T-helper 1 cell treated with Interleukin-12 subunit alpha and Interleukin-12 subunit beta and Interleukin-4 antibody, amounts not matched to agents 30 μg/mL and 1 μg/mL, for 36 hours (primary cell): ENCODE measurements around the gene PRCP.
"Not testable (repeated sequence)": the region's sequence is repeated elsewhere in the genome, so short reads cannot be mapped to it uniquely, and the experiment has no call there.

ENCODE experiments used
- H3K27ac Mint-ChIP-seq: one replicate; pipeline ENCODE4 v1.8.0; 2021; ENCODE audit warnings: mild to moderate bottlenecking, mixed read lengths
- H3K27me3 Mint-ChIP-seq: one replicate; pipeline ENCODE4 v1.8.0; 2021; ENCODE audit warnings: low read depth, mixed read lengths
- H3K36me3 Mint-ChIP-seq: one replicate; pipeline ENCODE4 v1.8.0; 2021; ENCODE audit warnings: low read depth, mixed read lengths
- H3K4me1 Mint-ChIP-seq: one replicate; pipeline ENCODE4 v1.8.0; 2021; ENCODE audit warnings: low read depth, mixed read lengths
- H3K4me3 Mint-ChIP-seq: one replicate; pipeline ENCODE4 v1.8.0; 2021; ENCODE audit warnings: mild to moderate bottlenecking, moderate library complexity, mixed read lengths
- H3K9me3 Mint-ChIP-seq: one replicate; pipeline ENCODE4 v1.8.0; 2021; ENCODE audit warnings: mixed read lengths

The PRCP gene

DNA sequence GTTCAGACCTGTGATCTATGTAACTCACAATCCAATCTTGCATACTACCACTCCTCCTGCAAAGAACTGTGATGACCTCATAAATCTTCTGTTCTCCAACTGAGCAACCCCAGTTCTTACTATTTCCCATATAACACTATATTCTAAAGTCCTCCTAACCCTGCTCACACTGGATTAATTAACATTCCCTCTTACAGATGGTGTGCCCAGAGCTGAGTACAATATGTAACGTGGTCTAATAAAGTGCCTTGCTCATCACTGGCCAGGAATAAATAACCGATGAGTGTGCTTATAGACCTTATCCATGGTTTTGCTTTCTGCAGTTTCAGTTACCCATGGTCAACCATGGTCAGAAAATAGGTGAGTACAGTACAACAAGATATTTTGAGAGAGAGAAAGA lies 28.6 kb downstream of the PRCP start:
- Mint-ChIP-seq H3K4me1 (peaks cover 28% of the 10 kb centered on the region), H3K27ac (no peak overlapping the region), H3K27me3 (no peaks in the 10 kb centered on the region), H3K4me3 (no peak overlapping the region), H3K9me3 (peaks cover 2% of the 10 kb centered on the region), H3K36me3 (no peaks in the 10 kb centered on the region)

- Mint-ChIP-seq H3K4me1 (peaks cover 18% of the 10 kb centered on the region), H3K9me3 (no peaks in the 10 kb centered on the region), H3K27ac (no peak overlapping the region), H3K4me3 (no peak overlapping the region), H3K36me3 (no peaks in the 10 kb centered on the region), H3K27me3 (no peaks in the 10 kb centered on the region)
These were observed 30.6 kb downstream of the PRCP start for GRCh38 chr11:82869657-82870056.

DNA sequence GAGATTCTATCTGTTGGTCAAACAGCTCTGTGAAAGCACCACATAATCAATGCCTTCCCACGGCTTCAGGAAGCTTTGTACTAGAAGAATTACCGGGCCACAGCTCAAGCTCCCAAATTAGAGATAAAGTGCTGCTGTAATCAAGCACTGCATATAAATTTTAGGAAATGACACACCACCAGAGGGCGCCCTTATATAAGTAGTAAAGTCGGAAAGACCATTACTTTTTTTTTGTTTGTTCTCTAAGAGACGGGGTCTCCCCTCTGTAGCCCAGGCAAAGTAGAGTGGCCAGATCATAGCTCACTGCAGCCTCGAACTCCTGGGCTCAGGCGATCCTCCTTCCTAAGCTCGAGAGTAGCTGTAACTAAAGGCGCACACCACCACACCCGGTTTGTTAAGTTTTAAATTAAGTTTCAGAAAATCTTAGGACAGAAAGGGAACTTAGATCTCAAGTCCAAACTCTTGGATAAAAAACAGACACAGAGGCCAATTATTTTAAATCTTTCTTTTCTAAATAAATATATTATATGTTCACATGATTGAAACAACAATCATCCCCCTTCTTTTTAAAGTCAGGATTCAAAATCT lies 32.6 kb downstream of the PRCP start:
- Mint-ChIP-seq H3K9me3 (no peaks in the 10 kb centered on the region), H3K4me3 (no peak overlapping the region), H3K27ac (no peak overlapping the region), H3K27me3 (no peaks in the 10 kb centered on the region), H3K36me3 (no peaks in the 10 kb centered on the region), H3K4me1 (peaks cover 3% of the 10 kb centered on the region)

- H3K4me3 Mint-ChIP-seq: no peak overlapping the region
- H3K36me3 Mint-ChIP-seq: no peaks in the 10 kb centered on the region
- H3K27me3 Mint-ChIP-seq: peaks cover 4% of the 10 kb centered on the region
- no peaks in the 10 kb centered on the region for H3K9me3 Mint-ChIP-seq
- H3K4me1 Mint-ChIP-seq: peaks cover 3% of the 10 kb centered on the region
- H3K27ac Mint-ChIP-seq: no peak overlapping the region
These were observed 34.4 kb downstream of the PRCP start for GRCh38 chr11:82865841-82866240.

DNA sequence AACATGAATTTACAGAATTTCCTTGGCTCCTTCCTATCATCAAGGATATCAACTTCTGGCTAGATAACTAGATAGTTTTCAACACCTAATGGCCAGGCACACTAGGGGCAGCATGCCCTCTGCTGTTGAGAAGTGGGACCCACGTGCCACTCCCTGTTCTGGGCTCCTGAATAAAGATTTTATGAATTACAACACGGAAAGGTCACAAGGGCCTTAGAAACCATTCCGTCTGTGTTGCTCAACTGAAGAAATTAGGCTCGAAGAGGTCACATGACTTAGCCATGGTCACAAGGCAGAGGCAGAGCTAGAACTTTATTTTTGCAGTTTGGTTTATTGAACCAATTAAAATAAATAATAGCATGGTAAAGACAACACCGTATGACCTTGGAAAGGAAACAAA lies 36.0 kb downstream of the PRCP start:
- Mint-ChIP-seq H3K4me1 (peaks cover 3% of the 10 kb centered on the region), H3K27me3 (peaks cover 4% of the 10 kb centered on the region), H3K36me3 (no peaks in the 10 kb centered on the region), H3K27ac (no peak overlapping the region), H3K4me3 (no peak overlapping the region), H3K9me3 (no peaks in the 10 kb centered on the region)

DNA sequence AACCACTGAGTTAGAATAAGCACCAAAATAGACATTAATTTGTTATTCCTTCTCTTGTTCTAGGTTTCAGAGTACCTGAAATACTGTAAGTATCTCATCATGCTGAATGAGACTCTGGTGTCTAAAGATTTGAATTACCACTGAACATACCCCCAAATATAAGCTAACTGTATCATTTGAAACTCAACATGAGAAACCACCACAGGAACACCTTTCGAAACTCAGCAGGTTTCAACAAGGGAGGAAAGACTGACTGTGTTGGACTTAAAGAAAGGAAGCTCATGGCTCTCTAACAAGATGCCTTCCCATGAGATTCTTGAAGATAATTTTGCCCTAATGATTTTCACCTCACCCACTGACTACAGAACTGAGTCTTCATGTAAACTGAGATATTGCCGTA lies 37.0 kb downstream of the PRCP start:
- H3K27me3 Mint-ChIP-seq: peaks cover 4% of the 10 kb centered on the region
- H3K4me1 Mint-ChIP-seq: peaks cover 3% of the 10 kb centered on the region
- H3K36me3 Mint-ChIP-seq: no peaks in the 10 kb centered on the region
- H3K9me3 Mint-ChIP-seq: no peaks in the 10 kb centered on the region
- H3K4me3 Mint-ChIP-seq: no peak overlapping the region
- H3K27ac Mint-ChIP-seq: no peak overlapping the region

DNA sequence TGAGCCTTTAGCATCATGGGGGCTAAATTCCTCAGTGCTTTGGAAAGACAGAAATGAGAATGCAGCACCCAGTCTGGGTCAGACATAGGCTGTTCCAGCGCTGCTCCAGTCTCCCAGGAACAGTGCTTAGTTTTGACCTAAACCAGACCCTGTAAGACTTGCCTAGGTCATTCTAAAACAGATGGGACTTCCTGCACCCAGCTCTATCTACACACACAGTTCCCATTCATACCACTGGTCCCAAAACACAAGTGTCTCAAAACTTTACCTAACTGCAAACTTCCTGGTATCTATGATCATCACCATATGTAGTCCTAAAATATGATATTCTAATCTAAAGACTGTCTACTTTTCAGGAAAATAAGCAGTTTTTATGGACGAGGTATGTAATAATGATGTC lies 37.9 kb downstream of the PRCP start:
- Mint-ChIP-seq H3K27ac (no peak overlapping the region), H3K4me3 (no peak overlapping the region), H3K4me1 (no peaks in the 10 kb centered on the region), H3K36me3 (no peaks in the 10 kb centered on the region), H3K27me3 (peaks cover 4% of the 10 kb centered on the region), H3K9me3 (no peaks in the 10 kb centered on the region)

- H3K9me3 Mint-ChIP-seq: no peaks in the 10 kb centered on the region
- H3K36me3 Mint-ChIP-seq: no peaks in the 10 kb centered on the region
- H3K4me1 Mint-ChIP-seq: no peaks in the 10 kb centered on the region
- H3K27me3 Mint-ChIP-seq: peaks cover 4% of the 10 kb centered on the region
- H3K27ac Mint-ChIP-seq: no peak overlapping the region
- H3K4me3 Mint-ChIP-seq: no peak overlapping the region
These were observed 40.5 kb downstream of the PRCP start for GRCh38 chr11:82859750-82860149.

DNA sequence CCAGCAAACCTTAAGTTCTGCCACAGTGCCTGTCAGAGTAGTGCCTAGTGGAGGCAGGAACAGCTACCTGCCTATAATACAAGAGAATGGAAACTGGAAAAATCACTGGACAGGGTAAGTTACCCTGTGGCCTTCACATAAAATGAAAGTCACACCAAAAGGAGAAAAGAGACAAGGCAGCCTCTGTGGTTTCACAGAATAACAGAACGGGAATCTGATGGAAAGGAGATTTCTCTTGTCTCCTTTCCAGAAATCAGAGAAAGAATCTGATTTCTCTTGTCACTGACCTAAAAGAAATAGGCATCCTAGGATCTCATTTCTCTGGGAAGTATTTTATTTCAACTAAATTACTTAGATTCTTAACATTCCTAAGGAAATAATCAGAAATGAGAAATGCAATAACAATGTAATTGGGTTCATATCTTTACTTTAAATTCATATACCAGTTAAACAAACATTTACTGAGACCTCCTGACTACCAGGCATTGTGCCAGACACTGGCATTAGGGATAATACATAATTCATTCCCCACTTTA lies 41.6 kb downstream of the PRCP start:
- Mint-ChIP-seq H3K4me3 (no peak overlapping the region), H3K36me3 (no peaks in the 10 kb centered on the region), H3K4me1 (peaks cover 8% of the 10 kb centered on the region), H3K27me3 (peaks cover 4% of the 10 kb centered on the region), H3K9me3 (no peaks in the 10 kb centered on the region), H3K27ac (no peak overlapping the region)

DNA sequence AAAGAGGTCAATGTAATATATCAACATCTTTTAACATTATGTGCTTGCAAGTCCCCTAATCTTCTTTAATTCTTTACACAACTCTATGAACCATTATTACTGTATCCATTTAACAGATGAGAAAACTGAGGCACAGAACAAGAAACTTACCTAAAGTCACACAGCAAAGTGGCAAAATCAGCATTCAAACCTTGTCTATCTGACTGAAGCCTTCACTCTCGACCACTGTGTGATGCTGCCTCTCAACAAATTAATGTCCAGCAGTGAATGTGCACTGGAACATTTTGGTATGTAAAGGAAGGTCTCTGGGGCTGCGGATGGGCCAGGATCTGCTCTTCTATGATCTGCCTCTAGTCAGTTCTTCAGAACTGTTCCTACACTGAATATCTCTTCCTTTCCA lies 42.1 kb downstream of the PRCP start:
- Mint-ChIP-seq H3K4me1 (peaks cover 8% of the 10 kb centered on the region), H3K27me3 (peaks cover 4% of the 10 kb centered on the region), H3K36me3 (no peaks in the 10 kb centered on the region), H3K9me3 (no peaks in the 10 kb centered on the region), H3K27ac (no peak overlapping the region), H3K4me3 (no peak overlapping the region)

GRCh38 chr11:82857145-82857544 lies 43.1 kb downstream of the PRCP start:
- Mint-ChIP-seq H3K27ac (no peak overlapping the region), H3K9me3 (no peaks in the 10 kb centered on the region), H3K36me3 (no peaks in the 10 kb centered on the region), H3K4me1 (peaks cover 8% of the 10 kb centered on the region), H3K4me3 (no peak overlapping the region), H3K27me3 (peaks cover 4% of the 10 kb centered on the region)

DNA sequence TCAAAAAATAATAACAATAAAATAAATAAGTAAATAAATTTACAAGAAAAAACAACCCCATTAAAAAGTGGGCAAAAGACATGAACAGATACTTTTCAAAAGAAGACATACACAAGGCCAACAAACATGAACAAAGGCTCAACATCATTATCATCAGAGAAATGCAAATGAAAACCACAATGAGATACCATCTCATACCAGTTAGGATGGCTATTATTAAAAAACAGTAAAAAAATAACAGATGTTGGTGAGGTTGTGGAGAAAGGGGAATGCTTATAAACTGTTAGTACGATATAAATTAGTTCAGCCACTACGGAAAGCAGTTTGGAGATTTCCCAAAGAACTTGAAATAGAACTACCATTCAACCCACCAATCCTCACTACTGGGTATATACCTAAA lies 44.6 kb downstream of the PRCP start:
- H3K27me3 Mint-ChIP-seq: no peaks in the 10 kb centered on the region

DNA sequence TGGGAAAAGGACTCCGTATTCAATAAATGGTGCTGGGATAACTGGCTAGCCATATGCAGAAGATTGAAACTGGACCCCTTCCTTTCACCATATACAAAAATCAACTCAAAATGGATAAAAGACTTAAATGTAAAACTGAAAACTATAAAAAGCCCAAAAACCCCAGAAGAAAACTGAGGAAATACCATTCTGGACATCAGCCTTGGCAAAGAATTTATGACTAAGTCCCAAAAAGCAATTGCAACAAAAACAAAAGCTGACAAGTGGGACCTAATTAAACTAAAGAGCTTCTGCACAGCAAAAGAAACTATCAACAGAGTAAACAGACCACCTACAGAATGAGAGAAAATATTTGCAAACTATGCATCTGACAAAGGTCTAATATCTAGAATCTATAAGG lies 45.3 kb downstream of the PRCP start:
- H3K4me3 Mint-ChIP-seq, H3K27me3 Mint-ChIP-seq, H3K36me3 Mint-ChIP-seq, H3K4me1 Mint-ChIP-seq, H3K9me3 Mint-ChIP-seq, H3K27ac Mint-ChIP-seq: not testable (repeated sequence)

More for the DNA sequence above, 44.6 kb downstream of the PRCP start:
- Mint-ChIP-seq H3K4me3 (no peak overlapping the region), H3K36me3 (peaks cover 3% of the 10 kb centered on the region), H3K27ac (no peak overlapping the region), H3K4me1 (peaks cover 9% of the 10 kb centered on the region), H3K9me3 (no peaks in the 10 kb centered on the region)

- no peaks in the 10 kb centered on the region for H3K27me3 Mint-ChIP-seq
- no peaks in the 10 kb centered on the region for H3K9me3 Mint-ChIP-seq
- peaks cover 9% of the 10 kb centered on the region for H3K4me1 Mint-ChIP-seq
- H3K27ac Mint-ChIP-seq: no peak overlapping the region
- H3K36me3 Mint-ChIP-seq: peaks cover 3% of the 10 kb centered on the region
- H3K4me3 Mint-ChIP-seq: no peak overlapping the region
These were observed 46.0 kb downstream of the PRCP start for GRCh38 chr11:82854242-82854641.

- no peak overlapping the region for H3K27ac Mint-ChIP-seq
- no peaks in the 10 kb centered on the region for H3K9me3 Mint-ChIP-seq
- no peaks in the 10 kb centered on the region for H3K27me3 Mint-ChIP-seq
- peaks cover 3% of the 10 kb centered on the region for H3K4me1 Mint-ChIP-seq
- peaks cover 3% of the 10 kb centered on the region for H3K36me3 Mint-ChIP-seq
- H3K4me3 Mint-ChIP-seq: no peak overlapping the region
These were observed 51.4 kb downstream of the PRCP start for GRCh38 chr11:82848829-82849228.
